Right lobe of liver (tissue), 4 donors: ENCODE measurements around the gene KIF18A.

Experiments used
- CTCF ChIP-seq, 4 donors: fragments of 200-600 bp in 3 of 4; fragments of 450-650 bp in 1 of 4; IDR thresholded peaks; one replicate each; pipeline versions ENCODE4 v1.5.1 to v1.8.0; 2016 to 2022; ENCODE audit warnings: antibody characterized with exemption in 4 of 4, mild to moderate bottlenecking in 2 of 4
- POLR2A ChIP-seq: fragments of 450-650 bp; IDR thresholded peaks from one replicate; pipeline ENCODE4 v1.6.1; 2017; ENCODE audit warnings: antibody characterized with exemption, mild to moderate bottlenecking
- donor health status: DM: no; HTN: no; CAD: no.
- donor health status: DM: no; HTN: no; CAD: no.
- donor health status: DM: no; HTN: yes; CAD: no.

GRCh38 chr11:28108958-28109357 is 1.0 kb upstream of the KIF18A start:
- TF ChIP-seq CTCF (IDR thresholded peaks at IDR 0.05): no peak
- no peak for TF ChIP-seq POLR2A
